ENCODE results near the gene GDAP2. TPM values are rescaled to one million over a fixed set of nuclear protein-coding genes. Genes with fewer than 3 reads are reported as not detected.

Gene GDAP2
- total RNA-seq, 1 donor from 2014 or later = 31.6 TPM

- TF ChIP-seq CTCF (IDR thresholded peaks at IDR 0.05; ENCODE audit: insufficient read depth, low read depth, low read length) (no peak), EZH2 (IDR thresholded peaks at IDR 0.05; ENCODE audit: insufficient read depth, low read length) (no peak)
- H3K4me1 ChIP-seq (ENCODE audit: insufficient read depth, low read length) = no peaks in the 10 kb centered on the region
- Mint-ChIP-seq H3K36me3 (ENCODE audit: low read depth, unreplicated experiment) (no peaks in the 10 kb centered on the region), H3K9me3 (ENCODE audit: unreplicated experiment) (no peaks in the 10 kb centered on the region), H3K4me3 (ENCODE audit: unreplicated experiment) (no peak overlapping the region), H3K27me3 (ENCODE audit: low read depth, unreplicated experiment) (no peaks in the 10 kb centered on the region), H3K27ac (ENCODE audit: unreplicated experiment) (no peak overlapping the region), H3K4me1 (ENCODE audit: low read depth, unreplicated experiment) (no peaks in the 10 kb centered on the region)
- H2AFZ ChIP-seq (ENCODE audit: low read depth, low read length) = no peak overlapping the region
- FAIRE-seq (no peak), DNase-seq (ENCODE audit: low read depth) (no peak)
- no peaks in the 10 kb centered on the region for H3K36me3 ChIP-seq (ENCODE audit: insufficient read depth, low read length)
- H3K4me2 ChIP-seq (ENCODE audit: low read length) = no peak overlapping the region
- H3K27ac ChIP-seq (ENCODE audit: low read depth, low read length) = no peak overlapping the region
- no peak overlapping the region for H3K9ac ChIP-seq (ENCODE audit: low read length)
- no peaks in the 10 kb centered on the region for H3K79me2 ChIP-seq (ENCODE audit: insufficient read depth, low read length)
- H4K20me1 ChIP-seq (ENCODE audit: insufficient read depth, low read length) = no peaks in the 10 kb centered on the region
- H3K4me3 ChIP-seq (ENCODE audit: insufficient read depth, low read depth, low read length) = no peak overlapping the region
- H3K9me3 ChIP-seq (ENCODE audit: insufficient read depth, low read depth, low read length) = no peaks in the 10 kb centered on the region
- no peaks in the 10 kb centered on the region for H3K27me3 ChIP-seq (ENCODE audit: insufficient read depth, low read length)
Measured at GRCh38 chr1:117857418-117857817, 72.0 kb downstream of the GDAP2 start.

- Histone ChIP-seq H3K36me3 (ENCODE audit: insufficient read depth, low read length) (no peaks in the 10 kb centered on the region), H3K9me3 (ENCODE audit: insufficient read depth, low read depth, low read length) (no peaks in the 10 kb centered on the region), H3K27me3 (ENCODE audit: insufficient read depth, low read length) (no peaks in the 10 kb centered on the region), H3K79me2 (ENCODE audit: insufficient read depth, low read length) (no peaks in the 10 kb centered on the region), H3K4me1 (ENCODE audit: insufficient read depth, low read length) (no peaks in the 10 kb centered on the region), H3K4me2 (ENCODE audit: low read length) (no peak overlapping the region), H4K20me1 (ENCODE audit: insufficient read depth, low read length) (no peaks in the 10 kb centered on the region), H2AFZ (ENCODE audit: low read depth, low read length) (no peak overlapping the region), H3K4me3 (ENCODE audit: insufficient read depth, low read depth, low read length) (no peak overlapping the region), H3K27ac (ENCODE audit: low read depth, low read length) (no peak overlapping the region), H3K9ac (ENCODE audit: low read length) (no peak overlapping the region)
- Mint-ChIP-seq H3K27ac (ENCODE audit: unreplicated experiment) (no peak overlapping the region), H3K4me3 (ENCODE audit: unreplicated experiment) (no peak overlapping the region), H3K9me3 (ENCODE audit: unreplicated experiment) (no peaks in the 10 kb centered on the region), H3K27me3 (ENCODE audit: low read depth, unreplicated experiment) (no peaks in the 10 kb centered on the region), H3K4me1 (ENCODE audit: low read depth, unreplicated experiment) (peaks cover 6% of the 10 kb centered on the region), H3K36me3 (ENCODE audit: low read depth, unreplicated experiment) (no peaks in the 10 kb centered on the region)
- no peak for TF ChIP-seq CTCF (IDR thresholded peaks at IDR 0.05; ENCODE audit: insufficient read depth, low read depth, low read length)
- TF ChIP-seq EZH2 (IDR thresholded peaks at IDR 0.05; ENCODE audit: insufficient read depth, low read length) = no peak
- FAIRE-seq (no peak), DNase-seq (ENCODE audit: low read depth) (no peak)
Measured at GRCh38 chr1:117852853-117853553, 76.4 kb downstream of the GDAP2 start.

- Histone ChIP-seq H3K4me1 (ENCODE audit: insufficient read depth, low read length) (no peaks in the 10 kb centered on the region), H3K4me3 (ENCODE audit: insufficient read depth, low read depth, low read length) (no peak overlapping the region), H3K9ac (ENCODE audit: low read length) (no peak overlapping the region), H3K27me3 (ENCODE audit: insufficient read depth, low read length) (no peaks in the 10 kb centered on the region), H2AFZ (ENCODE audit: low read depth, low read length) (no peak overlapping the region), H3K4me2 (ENCODE audit: low read length) (no peak overlapping the region), H3K27ac (ENCODE audit: low read depth, low read length) (no peak overlapping the region), H3K36me3 (ENCODE audit: insufficient read depth, low read length) (no peaks in the 10 kb centered on the region), H4K20me1 (ENCODE audit: insufficient read depth, low read length) (no peaks in the 10 kb centered on the region), H3K9me3 (ENCODE audit: insufficient read depth, low read depth, low read length) (no peaks in the 10 kb centered on the region), H3K79me2 (ENCODE audit: insufficient read depth, low read length) (no peaks in the 10 kb centered on the region)
- DNase-seq (ENCODE audit: low read depth) (no peak), FAIRE-seq (no peak)
- H3K4me1 Mint-ChIP-seq (ENCODE audit: low read depth, unreplicated experiment) = peaks cover 10% of the 10 kb centered on the region
- no peaks in the 10 kb centered on the region for H3K9me3 Mint-ChIP-seq (ENCODE audit: unreplicated experiment)
- no peaks in the 10 kb centered on the region for H3K27me3 Mint-ChIP-seq (ENCODE audit: low read depth, unreplicated experiment)
- no peak overlapping the region for H3K4me3 Mint-ChIP-seq (ENCODE audit: unreplicated experiment)
- TF ChIP-seq CTCF (IDR thresholded peaks at IDR 0.05; ENCODE audit: insufficient read depth, low read depth, low read length) (no peak), EZH2 (IDR thresholded peaks at IDR 0.05; ENCODE audit: insufficient read depth, low read length) (no peak)
- H3K36me3 Mint-ChIP-seq (ENCODE audit: low read depth, unreplicated experiment) = no peaks in the 10 kb centered on the region
- no peak overlapping the region for H3K27ac Mint-ChIP-seq (ENCODE audit: unreplicated experiment)
Measured at GRCh38 chr1:117851687-117852086, 77.7 kb downstream of the GDAP2 start.

All from astrocyte (in vitro differentiated cells and primary cell).